ENCODE results near the gene HFM1. TPM values are rescaled to one million over a fixed set of nuclear protein-coding genes. Genes with fewer than 3 reads are reported as not detected.

Gene HFM1
- total and polyA plus RNA-seq, 9 of the 15 experiments (the other 6 are each of a cell fraction or from before 2014, with no cell fraction given): 1.5 to 6.4 (median 3.7) TPM

DNA sequence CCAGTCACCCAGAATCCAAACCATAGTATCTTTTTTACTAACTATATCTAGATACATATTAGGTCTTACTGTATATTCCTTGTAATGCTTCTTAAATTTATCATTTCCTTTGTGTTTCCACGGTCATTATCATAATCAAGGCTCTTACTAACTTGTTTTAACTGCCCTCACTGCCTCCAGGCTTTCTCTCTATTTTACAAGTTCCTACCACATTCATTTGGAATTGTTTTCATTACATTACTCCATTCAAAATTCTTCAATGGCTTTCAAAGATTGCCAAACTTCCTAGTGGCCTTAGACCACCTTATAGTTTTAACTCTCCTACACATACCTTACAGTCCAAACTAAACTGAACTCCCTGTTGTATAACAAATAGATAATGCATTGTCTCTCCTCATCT, 6.3 kb downstream of the HFM1 start:
- DNase-seq (ENCODE audit: extremely low read depth in 1 of 4, low spot score in 3 of 4) (no peak), FAIRE-seq (no peak), ATAC-seq (no peak)
- Histone ChIP-seq H3K36me3 (ENCODE audit: control insufficient read depth, insufficient read depth, low read length) (no peaks in the 10 kb centered on the region), H3K27ac (ENCODE audit: extremely low read depth, low read depth, low read length) (no peak overlapping the region), H2AFZ (ENCODE audit: low read depth, low read length) (no peak overlapping the region), H4K20me1 (replicated peaks; ENCODE audit: control insufficient read depth, insufficient read depth, low read length) (no peaks in the 10 kb centered on the region), H3K4me1 (replicated peaks in 1 of 2; ENCODE audit: control insufficient read depth in 2 of 2, insufficient read depth in 2 of 2, low read length in 2 of 2) (0 out of 5 replicates have a peak, but pooled peaks cover 0 to 3% of the 10 kb centered on the region in 2 experiments), H3K9me3 (replicated peaks; ENCODE audit: control insufficient read depth, insufficient read depth, low read depth, low read length) (no peaks in the 10 kb centered on the region), H3K4me3 (no peak overlapping the region), H3K79me2 (ENCODE audit: control insufficient read depth, insufficient read depth, low read length) (no peaks in the 10 kb centered on the region), H3K9me1 (ENCODE audit: control insufficient read depth, insufficient read depth, low read length) (no peaks in the 10 kb centered on the region), H3K4me2 (ENCODE audit: insufficient read depth, low read length) (no peak overlapping the region), H3K27me3 (ENCODE audit: control insufficient read depth in 2 of 2, insufficient read depth in 2 of 2, low read length in 2 of 2) (no peaks in the 10 kb centered on the region), H3K9ac (ENCODE audit: insufficient read depth in 1 of 2, low read depth in 2 of 2, low read length in 2 of 2) (no peak overlapping the region)
- no TSS peak for BruUV-seq (replicated peaks)
- ChIA-PET CTCF (ENCODE audit: low intra/inter-chr PET ratio) (no interaction called here), POLR2A (no interaction called here)
- intact Hi-C loops (cut with micrococcal nuclease): no loop called here
- in situ Hi-C loops (cut with MboI): loop anchor here (5.0 kb wide), 1 partner anchor 116 kb away; no protein-coding TSS in a partner anchor
- 38% methylated on average over 1 of the region's 1 CpG for WGBS (ENCODE audit: insufficient coverage, low coverage, missing lambda C conversion rate)
- TF ChIP-seq TRIM24 (IDR thresholded peaks at IDR 0.05): no peak
- TF ChIP-seq MAFG (tag; conservative IDR thresholded peaks at IDR 0.05): no peak
- TF ChIP-seq HSF4 (CRISPR knock-in tag; IDR thresholded peaks at IDR 0.05; ENCODE audit: borderline replicate concordance): no peak
- TF ChIP-seq TAF7 (tag; IDR thresholded peaks at IDR 0.05): no peak
- no peak for TF ChIP-seq ZNF23 (CRISPR knock-in tag; IDR thresholded peaks at IDR 0.05)
- TF ChIP-seq, protein P1, sequence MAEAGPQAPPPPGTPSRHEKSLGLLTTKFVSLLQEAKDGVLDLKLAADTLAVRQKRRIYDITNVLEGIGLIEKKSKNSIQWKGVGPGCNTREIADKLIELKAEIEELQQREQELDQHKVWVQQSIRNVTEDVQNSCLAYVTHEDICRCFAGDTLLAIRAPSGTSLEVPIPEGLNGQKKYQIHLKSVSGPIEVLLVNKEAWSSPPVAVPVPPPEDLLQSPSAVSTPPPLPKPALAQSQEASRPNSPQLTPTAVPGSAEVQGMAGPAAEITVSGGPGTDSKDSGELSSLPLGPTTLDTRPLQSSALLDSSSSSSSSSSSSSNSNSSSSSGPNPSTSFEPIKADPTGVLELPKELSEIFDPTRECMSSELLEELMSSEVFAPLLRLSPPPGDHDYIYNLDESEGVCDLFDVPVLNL (CRISPR knock-in tag; IDR thresholded peaks at IDR 0.05; ENCODE audit: low read depth): no peak
- TF ChIP-seq GABPA (tag; conservative IDR thresholded peaks at IDR 0.05; ENCODE audit: low read depth): no peak
- no peak for TF ChIP-seq TBL1XR1 (IDR thresholded peaks at IDR 0.05; ENCODE audit: low read length in 2 of 2)
- TF ChIP-seq, protein P2, sequence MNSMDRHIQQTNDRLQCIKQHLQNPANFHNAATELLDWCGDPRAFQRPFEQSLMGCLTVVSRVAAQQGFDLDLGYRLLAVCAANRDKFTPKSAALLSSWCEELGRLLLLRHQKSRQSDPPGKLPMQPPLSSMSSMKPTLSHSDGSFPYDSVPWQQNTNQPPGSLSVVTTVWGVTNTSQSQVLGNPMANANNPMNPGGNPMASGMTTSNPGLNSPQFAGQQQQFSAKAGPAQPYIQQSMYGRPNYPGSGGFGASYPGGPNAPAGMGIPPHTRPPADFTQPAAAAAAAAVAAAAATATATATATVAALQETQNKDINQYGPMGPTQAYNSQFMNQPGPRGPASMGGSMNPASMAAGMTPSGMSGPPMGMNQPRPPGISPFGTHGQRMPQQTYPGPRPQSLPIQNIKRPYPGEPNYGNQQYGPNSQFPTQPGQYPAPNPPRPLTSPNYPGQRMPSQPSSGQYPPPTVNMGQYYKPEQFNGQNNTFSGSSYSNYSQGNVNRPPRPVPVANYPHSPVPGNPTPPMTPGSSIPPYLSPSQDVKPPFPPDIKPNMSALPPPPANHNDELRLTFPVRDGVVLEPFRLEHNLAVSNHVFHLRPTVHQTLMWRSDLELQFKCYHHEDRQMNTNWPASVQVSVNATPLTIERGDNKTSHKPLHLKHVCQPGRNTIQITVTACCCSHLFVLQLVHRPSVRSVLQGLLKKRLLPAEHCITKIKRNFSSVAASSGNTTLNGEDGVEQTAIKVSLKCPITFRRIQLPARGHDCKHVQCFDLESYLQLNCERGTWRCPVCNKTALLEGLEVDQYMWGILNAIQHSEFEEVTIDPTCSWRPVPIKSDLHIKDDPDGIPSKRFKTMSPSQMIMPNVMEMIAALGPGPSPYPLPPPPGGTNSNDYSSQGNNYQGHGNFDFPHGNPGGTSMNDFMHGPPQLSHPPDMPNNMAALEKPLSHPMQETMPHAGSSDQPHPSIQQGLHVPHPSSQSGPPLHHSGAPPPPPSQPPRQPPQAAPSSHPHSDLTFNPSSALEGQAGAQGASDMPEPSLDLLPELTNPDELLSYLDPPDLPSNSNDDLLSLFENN (IDR thresholded peaks at IDR 0.05; ENCODE audit: low read depth in 2 of 2, low read length in 2 of 2): no peak
- TF ChIP-seq ZFPM2 (CRISPR knock-in tag; IDR thresholded peaks at IDR 0.05): no peak
- TF ChIP-seq U2AF1 (optimal IDR thresholded peaks at IDR 0.05; ENCODE audit: low read depth, low read length): no peak
- no peak for TF ChIP-seq ZNF165 (CRISPR knock-in tag; IDR thresholded peaks at IDR 0.05; ENCODE audit: borderline replicate concordance)
- TF ChIP-seq FOXP1 (CRISPR knock-in tag; IDR thresholded peaks at IDR 0.05): no peak
- TF ChIP-seq USF2 (CRISPR knock-in tag; IDR thresholded peaks at IDR 0.05): no peak
- TF ChIP-seq, protein P3, sequence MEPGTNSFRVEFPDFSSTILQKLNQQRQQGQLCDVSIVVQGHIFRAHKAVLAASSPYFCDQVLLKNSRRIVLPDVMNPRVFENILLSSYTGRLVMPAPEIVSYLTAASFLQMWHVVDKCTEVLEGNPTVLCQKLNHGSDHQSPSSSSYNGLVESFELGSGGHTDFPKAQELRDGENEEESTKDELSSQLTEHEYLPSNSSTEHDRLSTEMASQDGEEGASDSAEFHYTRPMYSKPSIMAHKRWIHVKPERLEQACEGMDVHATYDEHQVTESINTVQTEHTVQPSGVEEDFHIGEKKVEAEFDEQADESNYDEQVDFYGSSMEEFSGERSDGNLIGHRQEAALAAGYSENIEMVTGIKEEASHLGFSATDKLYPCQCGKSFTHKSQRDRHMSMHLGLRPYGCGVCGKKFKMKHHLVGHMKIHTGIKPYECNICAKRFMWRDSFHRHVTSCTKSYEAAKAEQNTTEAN (CRISPR knock-in tag; IDR thresholded peaks at IDR 0.05): no peak

Measured in K562 (cell line).